Psoas muscle (tissue), 8 donors: Measurements from ENCODE around the gene ARRDC2. TPM values are rescaled to one million over a fixed set of nuclear protein-coding genes. Genes with fewer than 3 reads are reported as not detected.

Experiments used
- ATAC-seq, 4 donors: fragments of 200-7000 bp; cut with Tn5 transposase; one replicate each; pipeline ENCODE4 v1.9.1; 2020; ENCODE audit warnings: moderate library complexity in 3 of 4, mild to moderate bottlenecking in 2 of 4
- DNase-seq, 2 donors: peaks; one replicate each; pipeline ENCODE4 v3.0.0-alpha.2; 2020
- H3K27ac ChIP-seq: fragments of 200-600 bp; one replicate; pipeline ENCODE4 v1.8.0; 2022
- H3K27me3 ChIP-seq, 3 donors: fragments of 200-600 bp in 1 of 3; one replicate each; pipeline versions ENCODE4 v1.6.1 to v1.8.0; 2013 to 2022; ENCODE audit warnings: low read length in 2 of 3, mild to moderate bottlenecking in 2 of 3, moderate library complexity in 1 of 3; ENCODE audit not compliant: insufficient read depth in 3 of 3
- H3K36me3 ChIP-seq, 2 donors: fragments of 200-600 bp in 1 of 2; one replicate each; pipeline versions ENCODE4 v1.6.1 to v1.8.0; 2013 to 2022; ENCODE audit warnings: low read depth in 1 of 2, mild to moderate bottlenecking in 1 of 2, moderate library complexity in 1 of 2; ENCODE audit not compliant: insufficient read depth in 1 of 2
- H3K4me1 ChIP-seq: fragments of 200-600 bp; one replicate; pipeline ENCODE4 v1.8.0; 2022
- H3K4me3 ChIP-seq: fragments of 200-600 bp; one replicate; pipeline ENCODE4 v1.8.0; 2022; ENCODE audit warnings: mild to moderate bottlenecking
- H3K9me3 ChIP-seq: fragments of 200-600 bp; one replicate; pipeline ENCODE4 v1.8.0; 2022
- WGBS, 3 donors: extraction: QIAGEN DNeasy Blood & Tissue Kit; methylation state at CpG; one replicate each; pipeline versions ENCODE4 v1.1.6 to v1.1.7; 2013; 5-methylcytosine and 5-hydroxymethylcytosine counted together
- intact Hi-C, 2 donors: fragments of 100-400 bp; cut with DNase I; formaldehyde crosslinking; loops; one replicate each; pipeline versions ENCODE4 v1.11.0 to v1.14.2; 2022
- polyA plus RNA-seq, 3 donors: library from polyadenylated mRNA; stranded (reverse); fragments of 200-250 nt; gene quantifications; one replicate each; pipeline ENCODE4 v1.2.3, GENCODE V29; 2013
- total RNA-seq, 4 donors: library from RNA; stranded (reverse); fragmentation: NEBNext Ultra II Directional in 2 of 4; extraction: Animal tissue kit (Norgen Biotek cat#: 25700) in 2 of 4; gene quantifications; one replicate each; pipeline versions ENCODE4 v1.2.1 to v1.2.4, GENCODE V29; 2021 to 2023
- TF ChIP-seq, protein P1 (sequence below): fragments of 200-600 bp; IDR thresholded peaks from one replicate; pipeline ENCODE4 v1.8.0; 2022; ENCODE audit warnings: antibody characterized with exemption
- donor health status: healthy with polysubstance abuse.
- donor health status: DM: no; HTN: no; CAD: no; lungs with moderate emphysema.
- donor health status: Bipolar disorder and iron deficiency.
- donor health status: healthy.
- donor health status: DM: yes; HTN: yes; CAD: no.
- donor health status: DM: no; HTN: no; CAD: no.
- donor health status: DM: no; HTN: no; CAD: no.
- donor health status: DM: yes; HTN: yes; CAD: no.

Gene ARRDC2
- total and polyA plus RNA-seq, 7 donors, result 43.4 to 399 (median 173) TPM

DNA sequence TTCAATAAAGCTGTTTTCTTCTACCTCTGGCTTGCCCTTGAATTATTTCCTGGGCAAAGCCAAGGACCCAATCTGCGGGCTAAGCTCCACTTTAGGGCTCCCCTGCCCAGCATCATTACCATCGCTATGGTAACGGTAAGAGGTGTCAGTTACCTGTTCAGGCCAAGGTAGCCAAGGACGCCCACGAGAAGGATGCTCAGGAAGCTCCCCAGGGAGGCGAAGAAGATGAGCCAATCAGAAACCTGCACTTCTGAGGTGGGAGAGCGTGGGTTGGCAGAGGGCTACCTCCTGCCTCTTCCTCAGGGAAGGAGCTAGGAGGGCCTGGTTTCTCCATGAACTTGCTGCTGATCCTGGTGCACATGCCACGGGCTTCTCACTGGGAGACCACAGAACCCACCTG is 54.1 kb downstream of the ARRDC2 start:
- TF ChIP-seq, protein P1, sequence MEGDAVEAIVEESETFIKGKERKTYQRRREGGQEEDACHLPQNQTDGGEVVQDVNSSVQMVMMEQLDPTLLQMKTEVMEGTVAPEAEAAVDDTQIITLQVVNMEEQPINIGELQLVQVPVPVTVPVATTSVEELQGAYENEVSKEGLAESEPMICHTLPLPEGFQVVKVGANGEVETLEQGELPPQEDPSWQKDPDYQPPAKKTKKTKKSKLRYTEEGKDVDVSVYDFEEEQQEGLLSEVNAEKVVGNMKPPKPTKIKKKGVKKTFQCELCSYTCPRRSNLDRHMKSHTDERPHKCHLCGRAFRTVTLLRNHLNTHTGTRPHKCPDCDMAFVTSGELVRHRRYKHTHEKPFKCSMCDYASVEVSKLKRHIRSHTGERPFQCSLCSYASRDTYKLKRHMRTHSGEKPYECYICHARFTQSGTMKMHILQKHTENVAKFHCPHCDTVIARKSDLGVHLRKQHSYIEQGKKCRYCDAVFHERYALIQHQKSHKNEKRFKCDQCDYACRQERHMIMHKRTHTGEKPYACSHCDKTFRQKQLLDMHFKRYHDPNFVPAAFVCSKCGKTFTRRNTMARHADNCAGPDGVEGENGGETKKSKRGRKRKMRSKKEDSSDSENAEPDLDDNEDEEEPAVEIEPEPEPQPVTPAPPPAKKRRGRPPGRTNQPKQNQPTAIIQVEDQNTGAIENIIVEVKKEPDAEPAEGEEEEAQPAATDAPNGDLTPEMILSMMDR, result no peak
- H3K9me3 ChIP-seq, result no peaks in the 10 kb centered on the region
- no peaks in the 10 kb centered on the region for H3K36me3 ChIP-seq
- 43 to 56% (median 52%) methylated on average over 8 of the region's 8 CpGs for WGBS, 3 donors
- no peak overlapping the region for H3K27ac ChIP-seq
- ATAC-seq (no peak), DNase-seq (no peak)
- H3K4me3 ChIP-seq, result no peak overlapping the region
- intact Hi-C loops, result loop anchor here in 1 of 2 donors (10.0 kb wide), 1 partner anchor 197 kb away; no protein-coding TSS in a partner anchor
- H3K4me1 ChIP-seq, result peaks cover 11% of the 10 kb centered on the region
- no peaks in the 10 kb centered on the region for H3K27me3 ChIP-seq

- Histone ChIP-seq H3K36me3 (no peaks in the 10 kb centered on the region), H3K9me3 (no peaks in the 10 kb centered on the region), H3K4me3 (no peak overlapping the region), H3K4me1 (no peaks in the 10 kb centered on the region), H3K27me3 (no peaks in the 10 kb centered on the region), H3K27ac (no peak overlapping the region)
- intact Hi-C loops, result loop anchor here in 1 of 2 donors (10.0 kb wide), 1 partner anchor 199 kb away; no protein-coding TSS in a partner anchor
- 72 to 81% (median 75%) methylated on average over 5 of the region's 5 CpGs for WGBS, 3 donors
- TF ChIP-seq, protein P1, result no peak
- DNase-seq (no peak), ATAC-seq (no peak)
Measured at GRCh38 chr19:18063463-18063862, 55.5 kb downstream of the ARRDC2 start.

Other genes starting within 250 kb of the ARRDC2 start
- under 1 TPM in 1 of 4 donors, not detected in 3; 0.38 TPM for gene B3GNT3, start 213.0 kb upstream of the ARRDC2 start, total RNA-seq
- under 1 TPM in 2 of 3 donors, not detected in 1; 0.03 to 0.08 TPM for gene B3GNT3, start 213.0 kb upstream of the ARRDC2 start, polyA plus RNA-seq
- gene INSL3, start 186.7 kb upstream of the ARRDC2 start, total RNA-seq, result not detected
- not detected for gene INSL3, start 186.7 kb upstream of the ARRDC2 start, polyA plus RNA-seq
- gene JAK3, start 160.2 kb upstream of the ARRDC2 start, total RNA-seq, result 1 to 10 TPM in 3 of 4 donors, under 1 TPM in 1; 0.95 to 4.0 (median 1.1) TPM
- gene JAK3, start 160.2 kb upstream of the ARRDC2 start, polyA plus RNA-seq, result under 1 TPM; 0.17 to 0.35 (median 0.31) TPM
- 1,000 to 10,000 TPM; 1,164 to 1,735 (median 1,510) TPM for gene RPL18A, start 148.3 kb upstream of the ARRDC2 start, total RNA-seq
- 1,000 to 10,000 TPM; 2,246 to 3,046 (median 2,399) TPM for gene RPL18A, start 148.3 kb upstream of the ARRDC2 start, polyA plus RNA-seq
- gene SLC5A5, start 136.2 kb upstream of the ARRDC2 start, total RNA-seq, result not detected
- not detected for gene SLC5A5, start 136.2 kb upstream of the ARRDC2 start, polyA plus RNA-seq
- 100 to 1,000 TPM in 2 of 4 donors, 10 to 100 TPM in 2; 92.1 to 122 (median 99.6) TPM for gene CCDC124, start 75.2 kb upstream of the ARRDC2 start, total RNA-seq
- gene CCDC124, start 75.2 kb upstream of the ARRDC2 start, polyA plus RNA-seq, result 100 to 1,000 TPM; 167 to 266 (median 176) TPM
- not detected for gene KCNN1, start 41.1 kb upstream of the ARRDC2 start, total RNA-seq
- under 1 TPM in 2 of 3 donors, not detected in 1; 0.01 to 0.06 TPM for gene KCNN1, start 41.1 kb upstream of the ARRDC2 start, polyA plus RNA-seq
- under 1 TPM; 0.15 to 0.53 (median 0.26) TPM for gene IL12RB1, start 78.8 kb downstream of the ARRDC2 start, total RNA-seq
- under 1 TPM in 2 of 3 donors, not detected in 1; 0.14 to 0.17 TPM for gene IL12RB1, start 78.8 kb downstream of the ARRDC2 start, polyA plus RNA-seq
- gene MAST3, start 89.6 kb downstream of the ARRDC2 start, total RNA-seq, result 1 to 10 TPM; 1.7 to 5.1 (median 3.2) TPM
- gene MAST3, start 89.6 kb downstream of the ARRDC2 start, polyA plus RNA-seq, result 1 to 10 TPM in 1 of 3 donors, under 1 TPM in 2; 0.34 to 2.5 (median 0.96) TPM
- 10 to 100 TPM in 3 of 4 donors, 1 to 10 TPM in 1; 8.6 to 20.8 (median 15.0) TPM for gene PIK3R2, start 145.0 kb downstream of the ARRDC2 start, total RNA-seq
- gene PIK3R2, start 145.0 kb downstream of the ARRDC2 start, polyA plus RNA-seq, result 1 to 10 TPM; 4.6 to 6.0 (median 4.7) TPM
- gene IFI30, start 165.6 kb downstream of the ARRDC2 start, total RNA-seq, result 10 to 100 TPM in 3 of 4 donors, 1 to 10 TPM in 1; 4.3 to 21.5 (median 12.5) TPM
- gene IFI30, start 165.6 kb downstream of the ARRDC2 start, polyA plus RNA-seq, result 10 to 100 TPM in 1 of 3 donors, 1 to 10 TPM in 2; 1.4 to 11.7 (median 4.7) TPM
- 10 to 100 TPM in 1 of 4 donors, 1 to 10 TPM in 3; 5.9 to 12.7 (median 8.4) TPM for gene MPV17L2, start 185.0 kb downstream of the ARRDC2 start, total RNA-seq
- 10 to 100 TPM; 19.9 to 23.3 (median 20.7) TPM for gene MPV17L2, start 185.0 kb downstream of the ARRDC2 start, polyA plus RNA-seq
- gene RAB3A, start 195.9 kb downstream of the ARRDC2 start, total RNA-seq, result 1 to 10 TPM in 2 of 4 donors, under 1 TPM in 2; 0.86 to 3.6 (median 1.5) TPM
- 1 to 10 TPM in 1 of 3 donors, under 1 TPM in 2; 0.44 to 1.4 (median 0.81) TPM for gene RAB3A, start 195.9 kb downstream of the ARRDC2 start, polyA plus RNA-seq
- 1 to 10 TPM in 1 of 4 donors, under 1 TPM in 3; 0.27 to 2.5 (median 0.86) TPM for gene PDE4C, start 218.3 kb downstream of the ARRDC2 start, total RNA-seq
- gene PDE4C, start 218.3 kb downstream of the ARRDC2 start, polyA plus RNA-seq, result under 1 TPM; 0.43 to 0.86 (median 0.86) TPM